DMS153 treated with DMSO at 0.1 percent for 48 hours (cell line): Measurements from ENCODE around the gene NMT1.

Experiments
- DNase-seq: peaks from one replicate; lab custom pipeline; 2025; ENCODE audit not compliant: unreplicated experiment; lab: John Stamatoyannopoulos, UW

The NMT1 gene

DNA sequence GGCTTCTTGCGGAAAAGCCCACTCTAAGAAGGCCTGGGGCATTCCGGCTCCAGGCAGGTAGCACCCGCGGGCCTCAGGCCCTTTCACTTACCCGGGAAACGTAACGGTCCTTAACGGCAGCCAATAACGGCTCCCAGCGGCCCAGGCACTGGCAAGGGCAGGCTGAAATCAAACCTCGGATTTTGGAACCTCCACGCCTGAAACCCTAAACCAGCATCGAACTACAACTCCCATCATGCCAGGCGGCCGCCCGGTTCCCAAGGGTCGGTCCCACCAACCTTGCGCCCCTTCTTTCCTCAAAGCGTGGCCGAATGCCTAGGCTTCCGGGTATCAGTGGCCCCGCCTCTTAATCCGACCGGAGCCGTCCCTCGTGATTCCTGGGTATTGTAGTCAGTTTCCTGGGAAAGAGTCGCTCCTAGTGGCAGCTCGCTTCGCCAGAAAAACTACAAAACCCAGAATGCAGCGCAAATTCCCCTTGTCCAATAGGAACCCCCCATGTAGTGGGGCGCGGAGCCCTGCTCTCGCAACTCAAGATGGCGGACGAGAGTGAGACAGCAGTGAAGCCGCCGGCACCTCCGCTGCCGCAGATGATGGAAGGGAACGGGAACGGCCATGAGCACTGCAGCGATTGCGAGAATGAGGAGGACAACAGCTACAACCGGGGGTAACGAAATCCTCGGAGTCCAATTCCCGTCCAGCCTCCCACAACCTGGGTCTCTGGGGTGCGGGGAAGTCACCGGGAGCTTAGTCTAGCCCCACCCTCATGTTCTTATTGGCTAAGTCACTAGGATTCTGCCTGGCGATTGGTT is at the start of gene NMT1:
TSS of gene NMT1 (plus strand) at position 521 of the 809 bp plus-strand sequence. CDS start at position 534, 13 bp downstream.
- DNase-seq: peak; percentile 95

DNA sequence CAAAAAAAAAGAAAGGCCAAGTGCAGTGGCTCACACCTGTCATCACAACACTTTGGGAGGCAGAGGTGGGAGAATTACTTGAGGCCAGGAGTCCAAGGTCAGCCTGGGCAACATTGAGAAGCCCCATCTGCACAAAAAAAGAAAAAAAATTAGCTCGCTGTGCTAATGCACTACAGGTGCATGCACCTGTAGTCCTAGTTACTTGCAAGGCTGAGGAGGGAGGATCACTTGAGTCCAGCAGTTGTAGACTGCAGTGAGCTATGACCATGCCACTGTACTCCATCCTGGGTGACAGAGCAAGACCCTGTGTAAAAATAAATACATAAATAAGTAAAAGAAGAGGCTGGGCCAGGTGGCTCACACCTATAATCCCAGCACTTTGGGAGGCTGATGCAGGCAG is 49.4 kb upstream of the NMT1 start:
- no peak for DNase-seq

DNA sequence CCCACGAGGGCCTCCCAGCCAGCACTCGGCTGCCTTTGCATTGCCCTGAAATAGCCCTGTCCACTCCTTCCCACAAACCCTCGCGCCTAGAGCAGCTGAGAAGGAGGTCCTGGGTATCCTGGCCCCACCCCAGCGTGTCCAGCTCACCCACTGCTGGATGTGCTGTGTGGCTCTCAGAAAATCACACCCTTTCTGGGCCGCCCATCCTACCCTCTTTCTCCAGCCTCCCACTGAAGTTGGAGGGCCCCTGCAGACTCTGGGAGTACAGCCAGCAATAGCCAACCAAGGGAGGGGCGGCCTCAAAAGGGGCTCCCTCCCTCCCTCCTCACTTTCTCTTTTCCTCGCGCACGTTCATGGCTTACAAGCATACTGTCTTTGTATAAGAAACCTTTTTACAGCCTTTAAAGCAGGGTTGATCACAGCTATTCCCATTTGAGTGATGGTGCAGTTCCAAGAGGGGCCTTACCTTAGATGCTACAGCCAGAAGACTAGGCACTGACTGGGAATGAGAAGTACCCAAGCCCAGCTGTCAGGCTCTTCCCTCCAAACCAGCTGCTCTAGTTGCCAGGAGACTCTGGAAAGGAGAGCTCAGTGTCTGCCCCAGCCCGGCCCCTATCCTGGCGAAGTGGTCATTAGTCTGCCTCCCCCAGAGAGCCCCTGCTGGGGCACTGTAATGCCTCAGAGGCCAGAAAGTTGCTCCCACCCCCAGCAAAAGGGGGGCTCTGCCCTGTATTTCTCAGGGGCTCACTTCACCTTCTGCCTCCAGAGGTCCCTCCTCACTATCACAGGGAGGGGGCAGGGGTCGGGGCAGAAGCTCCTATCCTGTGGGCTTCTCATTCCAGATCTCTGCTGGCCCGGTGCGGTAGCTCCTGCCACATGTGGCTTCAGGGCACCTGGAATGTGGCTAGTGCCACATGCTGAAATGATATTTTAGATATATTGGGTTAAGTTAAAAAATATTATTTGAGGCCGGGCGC is 47.8 kb upstream of the NMT1 start:
- no peak for DNase-seq

DNA sequence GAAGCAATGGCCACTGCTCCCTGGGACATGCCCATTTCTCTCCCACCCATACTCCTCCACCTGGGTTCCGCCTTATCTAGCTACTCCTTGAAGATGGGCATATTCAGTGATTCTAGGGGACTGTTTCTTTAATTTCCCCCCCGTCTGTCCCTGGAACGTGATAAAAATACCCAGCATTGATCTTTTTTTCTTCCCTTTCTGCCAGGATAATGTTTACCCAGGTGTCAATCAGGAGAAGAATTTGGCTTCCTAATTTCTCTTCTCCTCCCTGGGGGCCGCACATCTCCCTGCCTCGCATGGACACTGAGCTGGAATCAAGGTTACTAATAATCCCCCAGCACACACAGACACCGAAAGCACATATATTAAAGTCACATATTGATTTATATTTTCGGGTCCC is 44.9 kb upstream of the NMT1 start:
- no peak for DNase-seq

DNA sequence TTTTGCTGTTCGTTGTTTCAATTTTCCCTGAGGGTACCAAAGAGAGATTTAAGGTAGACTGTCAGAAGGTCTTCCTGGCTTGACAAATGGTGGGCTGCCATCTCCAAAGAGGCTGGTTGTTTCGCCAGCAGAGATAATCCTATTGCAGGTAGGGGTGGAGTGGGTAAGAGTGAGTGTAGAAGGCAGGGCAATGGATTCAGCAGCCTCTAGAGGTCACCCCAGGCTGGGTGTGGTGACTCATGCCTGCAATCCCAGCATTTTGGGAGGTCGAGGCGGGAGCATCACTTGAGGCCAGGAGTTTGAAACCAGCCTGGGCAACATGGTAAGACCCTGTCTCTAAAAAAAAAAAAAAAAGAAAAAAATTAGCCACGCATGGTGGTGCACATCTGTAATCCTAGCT is 44.3 kb upstream of the NMT1 start:
- no peak for DNase-seq

DNA sequence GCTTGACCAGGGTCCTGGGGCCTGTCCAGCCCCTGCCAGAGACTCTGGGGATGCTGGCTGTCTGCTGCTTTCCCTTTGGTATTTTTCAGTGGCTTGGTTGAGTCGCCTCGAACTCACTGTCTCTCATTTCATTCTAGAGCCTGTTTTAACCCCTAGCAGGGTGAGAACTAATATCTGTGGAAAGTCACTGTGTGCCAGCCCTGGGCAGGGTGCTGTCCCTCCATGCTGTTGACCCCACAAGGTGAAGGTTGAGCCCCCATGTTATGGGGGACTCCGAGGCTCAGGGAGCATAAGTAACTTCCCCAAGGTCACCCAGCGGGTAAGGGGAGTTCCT is 42.6 kb upstream of the NMT1 start:
- no peak for DNase-seq

DNA sequence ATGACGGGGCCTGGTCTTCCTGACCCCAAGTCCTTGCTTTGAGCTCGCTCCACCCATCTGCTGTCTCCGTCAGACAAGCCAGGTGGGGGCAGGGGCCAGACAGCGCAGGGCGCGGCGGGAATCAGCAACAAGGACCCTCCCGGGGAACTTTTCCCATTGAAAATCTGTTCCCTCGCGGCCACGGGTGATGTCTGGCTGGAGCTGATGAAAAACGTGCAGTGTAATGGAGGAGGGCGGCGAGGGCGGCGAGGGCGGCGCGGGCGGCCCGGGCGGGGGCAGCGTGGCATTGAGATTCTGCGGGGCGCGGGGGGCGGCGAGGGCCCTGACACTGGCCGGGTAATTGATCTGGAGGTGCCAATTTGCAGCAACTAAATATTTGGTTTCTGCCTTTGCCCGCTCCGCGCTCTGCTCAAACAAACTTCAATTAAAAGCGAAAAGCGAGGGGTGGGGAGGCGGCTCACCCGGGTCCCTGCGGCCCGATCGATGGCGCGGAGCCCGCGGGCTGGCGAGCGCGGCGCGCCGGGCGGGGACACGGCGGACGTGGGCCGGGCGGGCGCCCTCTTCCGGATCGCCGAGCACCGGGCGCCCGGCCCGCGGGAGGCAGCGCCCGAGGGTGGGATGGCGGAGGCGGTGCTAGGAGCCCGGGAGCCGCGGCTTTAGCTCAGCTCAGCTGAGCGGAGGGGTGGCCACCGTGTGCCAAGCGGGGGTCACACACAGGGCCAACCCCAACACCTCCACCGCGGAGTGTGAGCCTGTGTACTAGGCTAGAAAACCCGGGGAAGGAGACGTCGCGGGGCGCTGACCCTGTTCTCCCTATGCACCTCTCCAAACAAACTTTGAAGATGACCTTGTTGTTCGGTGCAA is 42.0 kb upstream of the NMT1 start:
- peak; percentile 17 for DNase-seq

DNA sequence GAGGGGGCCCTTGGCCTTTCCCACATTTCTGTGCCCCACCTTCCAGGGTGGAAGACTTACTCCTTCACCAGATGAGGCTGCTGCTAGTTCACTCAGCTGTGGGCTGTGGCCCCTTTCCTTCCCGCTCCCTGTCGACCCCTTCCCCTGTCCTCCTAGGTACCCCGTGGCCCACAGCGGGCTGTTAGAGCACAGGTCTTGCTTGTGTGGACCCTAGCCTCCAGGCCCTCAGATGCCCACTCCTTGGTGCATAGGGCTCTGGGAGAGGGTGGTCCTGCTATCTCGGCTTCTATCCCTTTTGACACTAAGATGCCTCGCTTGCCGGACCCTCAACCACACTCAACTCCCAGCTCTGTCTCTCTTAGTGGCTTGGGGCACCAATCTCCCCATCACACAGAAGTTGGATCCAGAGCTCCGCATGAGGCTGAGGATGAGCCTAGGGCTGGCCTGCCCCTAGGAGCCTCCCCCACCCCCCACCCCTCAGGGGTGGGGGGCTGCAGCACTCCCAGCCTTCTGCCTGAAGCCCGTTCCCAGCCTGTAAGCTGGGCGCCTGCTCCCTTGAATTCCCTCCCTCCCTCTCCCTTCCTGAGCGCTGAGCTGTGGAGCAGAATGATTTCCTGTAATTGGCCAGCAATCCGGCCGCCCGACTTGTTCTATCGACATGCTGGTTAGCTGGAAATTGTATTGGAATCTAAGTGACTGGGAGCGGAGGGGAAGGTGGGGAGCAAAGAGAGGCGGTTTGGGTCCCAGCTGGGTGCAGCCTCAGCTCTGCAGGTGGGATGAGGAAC is 40.6 kb upstream of the NMT1 start:
- DNase-seq: peak; percentile 17

DNA sequence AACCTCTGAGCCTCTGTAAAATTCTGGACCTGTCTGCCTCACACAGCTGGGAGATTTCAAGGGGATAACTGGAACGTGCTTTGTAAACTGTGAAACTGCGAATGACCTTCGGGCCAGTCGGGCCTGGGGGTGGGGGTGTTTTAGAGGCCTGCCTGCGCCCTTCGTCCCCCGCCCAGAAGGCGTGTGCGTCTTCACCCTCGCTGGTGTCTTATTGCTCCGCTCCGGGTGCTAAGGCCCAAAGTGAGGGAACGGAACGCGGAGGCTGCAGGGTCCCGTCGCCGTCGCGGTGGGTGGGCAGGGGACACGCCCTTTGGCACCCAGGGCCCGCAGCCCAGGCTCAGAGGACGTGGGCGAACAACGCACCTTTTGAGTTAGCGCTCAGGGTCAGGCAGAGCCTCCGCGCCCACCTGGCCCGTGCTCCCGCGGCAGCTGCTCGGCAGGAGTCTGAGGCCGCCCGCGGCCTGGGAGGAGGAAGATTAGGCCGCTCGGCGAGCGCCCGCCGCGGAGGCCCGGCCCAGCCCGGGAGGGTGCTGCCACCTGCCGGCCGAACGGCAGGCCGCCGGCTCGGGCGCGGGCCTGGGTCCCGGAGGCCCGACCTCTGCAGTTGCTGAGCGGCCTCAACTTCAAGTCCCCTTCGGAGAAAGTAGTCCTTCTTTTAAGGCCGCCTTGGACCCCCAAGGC is 39.4 kb upstream of the NMT1 start:
- peak; percentile 12 for DNase-seq

DNA sequence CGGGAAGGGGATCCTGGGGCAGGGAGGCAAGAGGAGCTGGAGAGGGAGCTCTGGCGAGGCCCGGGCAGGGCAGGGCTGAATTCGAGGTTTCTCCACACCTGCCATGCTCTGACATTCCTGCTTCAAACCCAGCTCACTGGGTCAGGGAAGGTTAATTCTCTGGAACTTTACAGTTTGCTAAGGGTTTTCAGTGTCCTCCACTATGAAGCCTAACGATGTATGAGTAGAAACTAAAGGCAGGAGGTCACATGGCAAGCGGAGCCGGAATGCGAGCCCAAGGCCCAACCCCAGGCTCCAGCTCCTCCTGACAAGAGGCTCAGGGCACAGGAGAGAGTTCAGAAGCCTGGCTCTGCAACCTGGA is 38.8 kb upstream of the NMT1 start:
- DNase-seq: no peak

DNA sequence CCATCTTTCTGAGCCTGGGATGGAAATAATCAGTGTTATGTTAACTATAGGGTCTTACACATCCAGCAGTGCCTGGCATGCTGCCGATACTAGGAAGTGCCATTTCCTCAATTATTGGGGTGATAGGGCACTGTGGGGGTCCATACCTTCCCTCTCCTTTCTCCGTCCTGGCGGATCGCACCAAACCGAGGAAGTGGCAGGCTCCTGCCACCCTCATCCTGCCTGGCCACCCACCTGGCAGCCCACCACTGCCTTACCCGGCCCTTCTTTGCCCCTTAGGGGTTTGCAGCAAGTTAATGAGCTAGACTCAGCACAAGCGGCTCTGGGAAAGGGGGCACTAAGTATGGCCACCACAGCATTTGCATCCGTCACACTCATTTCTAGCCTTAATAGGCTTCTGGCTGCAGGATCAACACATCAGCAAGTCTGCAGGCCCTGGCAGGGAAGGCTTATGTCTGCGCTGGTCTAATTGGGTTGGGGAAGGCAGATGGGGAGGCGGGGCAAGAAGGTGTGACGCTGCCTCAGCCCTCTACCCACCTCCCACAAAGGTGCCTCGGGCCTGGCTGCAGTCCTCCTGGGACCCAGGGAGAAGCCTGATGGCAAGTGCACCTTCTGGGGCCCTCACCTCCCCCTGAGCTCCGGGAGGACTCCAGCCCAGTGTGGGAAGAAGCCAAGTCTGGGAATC is 38.3 kb upstream of the NMT1 start:
- DNase-seq: no peak

DNA sequence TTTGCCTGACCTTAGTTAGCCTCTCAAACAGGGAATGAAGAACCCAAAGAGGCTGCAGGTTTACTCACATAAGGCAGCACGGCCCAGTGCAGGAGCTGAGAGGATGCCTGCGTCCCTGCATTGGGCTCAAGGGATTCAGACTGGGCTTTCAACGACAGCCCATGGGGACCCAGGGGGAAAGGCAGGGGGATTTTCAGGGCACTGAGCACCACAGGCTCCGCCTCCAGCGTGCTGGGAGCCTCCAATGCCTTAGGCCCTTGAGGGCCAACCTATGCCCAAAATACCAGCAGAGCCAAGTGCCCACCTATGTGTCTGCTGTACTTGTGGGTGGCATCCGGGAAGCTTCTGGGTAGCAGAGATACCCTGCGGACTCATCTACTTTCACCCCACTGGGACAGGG is 32.0 kb upstream of the NMT1 start:
- DNase-seq: no peak

DNA sequence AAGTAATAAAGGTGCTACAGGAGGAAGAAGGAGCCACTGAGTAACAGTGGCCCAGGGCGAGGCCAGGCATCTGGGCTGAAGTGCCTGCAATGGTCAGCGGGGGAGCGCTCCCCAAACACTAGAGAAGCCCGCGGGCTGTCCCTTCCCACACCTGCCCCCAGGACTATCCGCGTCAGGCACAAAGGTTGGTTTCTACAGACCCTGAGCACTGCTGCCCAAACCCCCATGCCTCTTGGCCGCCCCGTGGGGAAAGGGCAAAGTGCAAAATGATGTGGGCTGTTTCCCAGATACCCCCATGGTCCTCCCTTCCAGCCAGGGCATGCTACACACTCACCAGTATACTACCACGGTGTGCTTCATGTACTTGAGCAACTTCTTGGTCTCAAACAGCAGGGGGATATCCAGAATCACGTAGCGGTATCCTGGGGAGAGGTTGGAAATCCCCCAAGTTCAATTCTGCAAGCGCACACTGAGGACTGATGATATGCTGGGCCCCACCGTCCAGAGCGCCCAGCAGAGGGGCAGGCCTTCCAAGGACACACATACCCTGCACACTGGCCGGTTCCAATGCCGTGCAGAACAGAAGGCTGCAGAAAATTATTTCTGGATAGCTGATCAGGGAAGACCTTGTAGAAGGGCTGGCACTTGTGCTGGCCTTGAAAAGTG is 31.2 kb upstream of the NMT1 start:
- no peak for DNase-seq

DNA sequence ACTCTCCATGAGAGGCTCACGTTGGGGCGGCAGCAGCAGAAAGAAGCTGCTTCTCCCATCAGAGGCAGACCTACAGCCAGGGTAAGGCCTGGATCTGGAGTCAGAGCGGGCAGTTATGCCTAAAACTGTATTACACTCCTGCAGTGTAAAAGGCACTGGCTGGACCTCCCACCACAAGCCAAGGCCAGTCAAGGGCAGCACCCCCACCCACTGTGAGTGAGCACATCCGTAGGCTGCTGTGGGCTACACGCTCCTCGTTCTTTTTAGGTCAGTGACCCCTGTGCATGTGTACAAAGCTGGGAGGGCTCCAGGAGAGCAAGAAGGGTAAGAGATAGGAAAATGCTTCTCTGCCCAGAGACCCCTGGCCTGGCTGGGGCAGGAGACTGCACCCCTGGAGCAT is 30.4 kb upstream of the NMT1 start:
- DNase-seq: no peak

DNA sequence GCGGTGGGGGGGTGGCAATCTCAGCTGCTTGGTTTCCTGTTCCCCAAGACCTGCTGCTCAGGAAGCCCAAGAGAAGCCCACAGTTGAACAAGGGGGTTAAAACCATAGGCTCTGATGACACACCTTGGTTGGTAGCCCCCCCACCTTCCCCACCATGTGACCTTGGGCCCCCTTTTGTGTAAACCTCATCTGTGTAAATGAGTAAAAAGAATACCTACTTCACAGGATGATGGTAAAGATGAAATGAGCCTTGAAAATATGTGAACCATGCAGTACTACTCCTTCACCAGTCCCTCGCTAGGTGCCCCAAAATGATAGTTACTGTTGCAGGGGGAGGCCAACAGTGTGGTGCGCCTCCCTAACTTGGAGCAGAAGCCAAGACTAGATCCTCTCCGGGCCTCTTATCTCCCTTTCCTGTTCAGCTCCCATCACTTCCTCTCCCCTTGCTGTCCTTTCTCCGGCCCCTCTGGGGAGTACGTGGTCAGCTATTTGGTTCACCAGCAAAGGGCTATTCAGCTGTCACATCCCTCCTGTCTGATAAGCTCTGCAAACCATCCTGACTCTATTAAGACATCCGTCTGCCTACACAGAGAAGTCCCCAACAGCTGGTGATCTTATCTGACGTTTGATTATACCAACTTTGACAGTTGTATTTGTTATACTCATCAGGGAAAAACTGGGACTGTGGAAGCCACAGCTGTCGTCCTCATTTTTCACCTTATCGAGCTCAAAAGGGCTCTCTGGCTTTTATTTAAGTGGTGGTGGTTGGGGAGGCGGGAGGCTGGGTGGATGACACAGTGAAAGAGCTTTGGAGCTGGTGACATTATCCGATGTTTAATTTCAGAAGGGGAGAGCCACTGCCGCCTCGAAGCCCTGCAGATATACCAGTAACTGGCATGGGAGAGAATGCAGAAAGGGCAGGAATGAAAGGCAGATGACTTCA is 29.6 kb upstream of the NMT1 start:
- no peak for DNase-seq

DNA sequence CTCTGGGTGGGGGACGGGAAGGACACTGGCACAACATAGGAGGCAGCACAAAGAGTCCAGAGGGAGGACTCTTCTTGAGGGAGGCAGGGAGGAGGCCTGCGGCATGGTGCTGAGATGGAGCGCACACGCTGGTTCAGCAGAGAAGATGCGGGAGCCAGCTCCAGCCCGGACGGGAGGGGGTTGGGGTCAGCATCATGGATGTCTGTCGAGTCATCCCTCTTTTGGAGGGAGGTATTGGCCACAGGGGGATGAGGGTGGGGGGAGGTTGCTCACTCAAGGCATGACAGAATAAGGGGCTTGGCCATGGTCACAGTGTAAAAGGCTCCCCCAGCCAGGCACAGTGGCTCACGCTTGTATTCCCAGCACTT is 29.0 kb upstream of the NMT1 start:
- DNase-seq: no peak

DNA sequence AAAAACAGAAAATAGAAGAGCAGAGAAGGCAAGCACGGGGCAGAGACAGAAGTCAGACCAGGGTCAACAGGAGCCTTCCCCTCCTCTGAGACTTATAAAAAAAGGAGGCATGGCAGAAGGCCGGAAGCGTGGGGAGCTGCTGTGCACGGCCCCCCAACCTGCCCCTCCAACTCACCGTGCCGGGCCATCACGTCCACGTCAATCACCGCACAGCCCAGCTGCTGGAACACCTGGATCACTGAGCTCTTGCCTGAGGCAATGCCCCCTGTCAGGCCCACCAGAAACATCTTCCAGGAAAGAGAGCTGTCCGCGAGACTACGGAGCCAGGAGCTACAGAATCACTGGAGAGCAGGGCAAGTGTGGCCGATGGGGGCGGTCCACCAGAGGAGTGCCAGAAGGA is 26.5 kb upstream of the NMT1 start:
- no peak for DNase-seq

DNA sequence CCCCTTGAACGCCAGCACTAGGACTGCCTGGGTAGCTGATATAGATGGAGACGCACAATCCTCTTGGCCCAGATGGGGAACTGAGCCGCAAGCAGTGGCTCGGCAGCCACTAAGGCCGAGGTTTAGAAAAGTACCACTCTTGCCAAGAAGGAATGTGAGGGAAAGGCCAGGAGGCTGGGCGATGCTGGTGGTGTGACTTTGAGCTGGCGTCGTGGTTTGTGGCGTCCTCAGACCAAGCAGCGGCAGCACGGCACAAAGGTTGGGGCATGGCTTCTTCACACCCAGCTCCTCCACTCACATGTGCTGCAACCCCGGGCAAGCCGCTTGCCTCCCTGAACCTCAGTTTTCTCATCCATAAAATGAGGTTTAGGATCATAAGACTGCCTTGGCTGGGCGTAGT is 25.3 kb upstream of the NMT1 start:
- no peak for DNase-seq
